MM.1S (cell line): ENCODE results near the gene UBE2E1.

Experiments used
- DNase-seq: peaks from one replicate; pipeline ENCODE4 v3.0.0-alpha.2; 2015
- H2AFZ ChIP-seq: fragments of 300-600 bp; sonication (generic); 2 replicates; pipeline ENCODE4 v1.6.0; 2016; ENCODE audit warnings: antibody characterized with exemption, low read length
- H3F3A ChIP-seq: fragments of 300-600 bp; sonication (generic); 2 replicates; pipeline ENCODE4 v1.6.1; 2016; ENCODE audit warnings: mild to moderate bottlenecking, antibody characterized with exemption, low read length, moderate library complexity, mixed read lengths; ENCODE audit not compliant: insufficient read depth
- H3K27ac ChIP-seq: fragments of 300-600 bp; sonication (generic); 2 replicates; pipeline ENCODE4 v1.5.1; 2016; ENCODE audit warnings: mild to moderate bottlenecking, low read length
- H3K27me3 ChIP-seq: fragments of 300-600 bp; sonication (generic); replicated peaks from 2 replicates; pipeline ENCODE4 v1.6.0; 2016; ENCODE audit warnings: low read length; ENCODE audit not compliant: insufficient read depth
- H3K36me3 ChIP-seq: fragments of 300-600 bp; sonication (generic); replicated peaks from 2 replicates; pipeline ENCODE4 v1.6.1; 2016; ENCODE audit warnings: mild to moderate bottlenecking, low read length, mixed read lengths; ENCODE audit not compliant: insufficient read depth
- H3K4me1 ChIP-seq: fragments of 300-600 bp; sonication (generic); 2 replicates; pipeline ENCODE4 v1.6.1; 2016; ENCODE audit warnings: low read length, mixed read lengths
- H3K4me2 ChIP-seq: fragments of 300-600 bp; sonication (generic); 2 replicates; pipeline ENCODE4 v1.6.0; 2016; ENCODE audit warnings: low read depth, low read length
- H3K4me3 ChIP-seq: fragments of 300-600 bp; sonication (generic); 2 replicates; pipeline ENCODE4 v1.5.1; 2016; ENCODE audit warnings: low read length, mixed read lengths
- H3K79me2 ChIP-seq: fragments of 300-600 bp; sonication (generic); 2 replicates; pipeline ENCODE4 v1.6.1; 2016; ENCODE audit warnings: mixed run types, low read length, mixed read lengths
- H3K9ac ChIP-seq: fragments of 300-600 bp; sonication (generic); 2 replicates; pipeline ENCODE4 v1.6.1; 2016; ENCODE audit warnings: low read length, mixed read lengths
- H3K9me2 ChIP-seq: fragments of 300-600 bp; sonication (generic); replicated peaks from 2 replicates; pipeline ENCODE4 v1.6.1; 2016; ENCODE audit warnings: mild to moderate bottlenecking, low read length, mixed read lengths; ENCODE audit not compliant: insufficient read depth
- H3K9me3 ChIP-seq: fragments of 300-600 bp; sonication (generic); replicated peaks from 2 replicates; pipeline ENCODE4 v1.6.1; 2016; ENCODE audit warnings: mild to moderate bottlenecking, low read length, mixed read lengths; ENCODE audit not compliant: insufficient read depth
- H4K20me1 ChIP-seq: fragments of 300-600 bp; sonication (generic); 2 replicates; pipeline ENCODE4 v1.6.1; 2016; ENCODE audit warnings: mild to moderate bottlenecking, low read length, moderate library complexity, mixed read lengths; ENCODE audit not compliant: insufficient read depth
- CTCF ChIP-seq: fragments of 300-600 bp; sonication (generic); IDR thresholded peaks from 2 replicates; pipeline ENCODE4 v1.5.1; 2016; ENCODE audit warnings: antibody characterized with exemption, low read length, mixed read lengths
- EZH2 ChIP-seq: fragments of 300-600 bp; sonication (generic); optimal IDR thresholded peaks from 2 replicates; pipeline ENCODE3; 2017; ENCODE audit warnings: low read depth, mild to moderate bottlenecking, antibody characterized with exemption, low read length, mixed read lengths
- EZH2phosphoT487 ChIP-seq: fragments of 300-600 bp; sonication (generic); IDR thresholded peaks from 2 replicates; pipeline ENCODE4 v1.6.1; 2018; ENCODE audit warnings: antibody characterized with exemption, low read length

UBE2E1 gene

GRCh38 chr3:23938688-23939087 is 132.9 kb downstream of the UBE2E1 start:
- DNase-seq: no peak
- TF ChIP-seq EZH2: no peak
- TF ChIP-seq EZH2phosphoT487: no peak
- no peak for TF ChIP-seq CTCF
- no peaks in the 10 kb centered on the region for H3K9me3 ChIP-seq
- H2AFZ ChIP-seq: no peak overlapping the region
- no peaks in the 10 kb centered on the region for H3K27me3 ChIP-seq
- no peaks in the 10 kb centered on the region for H3K9me2 ChIP-seq
- H3K4me1 ChIP-seq: no peaks in the 10 kb centered on the region
- H3K27ac ChIP-seq: no peak overlapping the region
- H3K4me3 ChIP-seq: no peak overlapping the region
- no peaks in the 10 kb centered on the region for H3K36me3 ChIP-seq
- H3K9ac ChIP-seq: no peak overlapping the region
- H3K79me2 ChIP-seq: no peaks in the 10 kb centered on the region
- no peaks in the 10 kb centered on the region for H3F3A ChIP-seq
- no peak overlapping the region for H3K4me2 ChIP-seq
- no peaks in the 10 kb centered on the region for H4K20me1 ChIP-seq

GRCh38 chr3:23940775-23941174 is 135.0 kb downstream of the UBE2E1 start:
- no peak overlapping the region for H3K4me2 ChIP-seq
- no peaks in the 10 kb centered on the region for H3F3A ChIP-seq
- TF ChIP-seq EZH2phosphoT487: no peak
- DNase-seq: no peak
- H2AFZ ChIP-seq: no peak overlapping the region
- no peaks in the 10 kb centered on the region for H3K27me3 ChIP-seq
- no peak overlapping the region for H3K4me3 ChIP-seq
- no peaks in the 10 kb centered on the region for H3K9me2 ChIP-seq
- H3K27ac ChIP-seq: no peak overlapping the region
- no peaks in the 10 kb centered on the region for H3K36me3 ChIP-seq
- H3K79me2 ChIP-seq: no peaks in the 10 kb centered on the region
- no peaks in the 10 kb centered on the region for H3K9me3 ChIP-seq
- H3K9ac ChIP-seq: no peak overlapping the region
- no peaks in the 10 kb centered on the region for H3K4me1 ChIP-seq
- H4K20me1 ChIP-seq: no peaks in the 10 kb centered on the region
